ENCODE measurements around the gene MAP7D2.

- TF ChIP-seq, protein P1, sequence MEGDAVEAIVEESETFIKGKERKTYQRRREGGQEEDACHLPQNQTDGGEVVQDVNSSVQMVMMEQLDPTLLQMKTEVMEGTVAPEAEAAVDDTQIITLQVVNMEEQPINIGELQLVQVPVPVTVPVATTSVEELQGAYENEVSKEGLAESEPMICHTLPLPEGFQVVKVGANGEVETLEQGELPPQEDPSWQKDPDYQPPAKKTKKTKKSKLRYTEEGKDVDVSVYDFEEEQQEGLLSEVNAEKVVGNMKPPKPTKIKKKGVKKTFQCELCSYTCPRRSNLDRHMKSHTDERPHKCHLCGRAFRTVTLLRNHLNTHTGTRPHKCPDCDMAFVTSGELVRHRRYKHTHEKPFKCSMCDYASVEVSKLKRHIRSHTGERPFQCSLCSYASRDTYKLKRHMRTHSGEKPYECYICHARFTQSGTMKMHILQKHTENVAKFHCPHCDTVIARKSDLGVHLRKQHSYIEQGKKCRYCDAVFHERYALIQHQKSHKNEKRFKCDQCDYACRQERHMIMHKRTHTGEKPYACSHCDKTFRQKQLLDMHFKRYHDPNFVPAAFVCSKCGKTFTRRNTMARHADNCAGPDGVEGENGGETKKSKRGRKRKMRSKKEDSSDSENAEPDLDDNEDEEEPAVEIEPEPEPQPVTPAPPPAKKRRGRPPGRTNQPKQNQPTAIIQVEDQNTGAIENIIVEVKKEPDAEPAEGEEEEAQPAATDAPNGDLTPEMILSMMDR (IDR thresholded peaks at IDR 0.05): no peak
- TF ChIP-seq POLR2AphosphoS5 (IDR thresholded peaks at IDR 0.05; ENCODE audit: low read depth, low read length): no peak
- TF ChIP-seq TCF7L2 (IDR thresholded peaks at IDR 0.05; ENCODE audit: low read depth, low read length): no peak
These were observed 55.6 kb downstream of the MAP7D2 start for GRCh38 chrX:20060961-20061748.

All from Panc1 (cell line).